ENCODE measurements around the gene ADORA3. TPM values are rescaled to one million over a fixed set of nuclear protein-coding genes. Genes with fewer than 3 reads are reported as not detected.

Gene ADORA3
- total and polyA plus RNA-seq, 2 of the 8 experiments (the other 6 are each of a cell fraction or from before 2014, with no cell fraction given) = 0.03 TPM; not detected in 1

- TF ChIP-seq, protein P1, sequence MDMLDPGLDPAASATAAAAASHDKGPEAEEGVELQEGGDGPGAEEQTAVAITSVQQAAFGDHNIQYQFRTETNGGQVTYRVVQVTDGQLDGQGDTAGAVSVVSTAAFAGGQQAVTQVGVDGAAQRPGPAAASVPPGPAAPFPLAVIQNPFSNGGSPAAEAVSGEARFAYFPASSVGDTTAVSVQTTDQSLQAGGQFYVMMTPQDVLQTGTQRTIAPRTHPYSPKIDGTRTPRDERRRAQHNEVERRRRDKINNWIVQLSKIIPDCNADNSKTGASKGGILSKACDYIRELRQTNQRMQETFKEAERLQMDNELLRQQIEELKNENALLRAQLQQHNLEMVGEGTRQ (IDR thresholded peaks at IDR 0.05; ENCODE audit: low read length) = no peak
- TF ChIP-seq CTBP2 (IDR thresholded peaks at IDR 0.05; ENCODE audit: borderline replicate concordance, insufficient read depth, insufficient read length, low read length) (no peak), ZNF274 (IDR thresholded peaks at IDR 0.05; ENCODE audit: borderline replicate concordance, extremely low read depth, low read length) (no peak)
- TF ChIP-seq, protein P2, sequence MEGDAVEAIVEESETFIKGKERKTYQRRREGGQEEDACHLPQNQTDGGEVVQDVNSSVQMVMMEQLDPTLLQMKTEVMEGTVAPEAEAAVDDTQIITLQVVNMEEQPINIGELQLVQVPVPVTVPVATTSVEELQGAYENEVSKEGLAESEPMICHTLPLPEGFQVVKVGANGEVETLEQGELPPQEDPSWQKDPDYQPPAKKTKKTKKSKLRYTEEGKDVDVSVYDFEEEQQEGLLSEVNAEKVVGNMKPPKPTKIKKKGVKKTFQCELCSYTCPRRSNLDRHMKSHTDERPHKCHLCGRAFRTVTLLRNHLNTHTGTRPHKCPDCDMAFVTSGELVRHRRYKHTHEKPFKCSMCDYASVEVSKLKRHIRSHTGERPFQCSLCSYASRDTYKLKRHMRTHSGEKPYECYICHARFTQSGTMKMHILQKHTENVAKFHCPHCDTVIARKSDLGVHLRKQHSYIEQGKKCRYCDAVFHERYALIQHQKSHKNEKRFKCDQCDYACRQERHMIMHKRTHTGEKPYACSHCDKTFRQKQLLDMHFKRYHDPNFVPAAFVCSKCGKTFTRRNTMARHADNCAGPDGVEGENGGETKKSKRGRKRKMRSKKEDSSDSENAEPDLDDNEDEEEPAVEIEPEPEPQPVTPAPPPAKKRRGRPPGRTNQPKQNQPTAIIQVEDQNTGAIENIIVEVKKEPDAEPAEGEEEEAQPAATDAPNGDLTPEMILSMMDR (IDR thresholded peaks at IDR 0.05; ENCODE audit: control extremely low read depth in 1 of 3, insufficient read depth in 1 of 3, low read depth in 1 of 3, low read length in 3 of 3) = no peak
Measured at GRCh38 chr1:111465754-111466153, 37.7 kb downstream of the ADORA3 start (continued).

Measured in H1 (cell line).